ENCODE data around the gene ZNF317. TPM values are rescaled to one million over a fixed set of nuclear protein-coding genes. Genes with fewer than 3 reads are reported as not detected.

ZNF317 gene
- total and polyA plus RNA-seq, 9 of the 15 experiments (the other 6 are each of a cell fraction or from before 2014, with no cell fraction given) = 17.3 to 43.2 (median 34.8) TPM

GRCh38 chr19:9115307-9115813 lies 24.8 kb upstream of the ZNF317 start, which contains the start of gene OR7G1 (continued):
- TF ChIP-seq ZNF407 (IDR thresholded peaks at IDR 0.05; ENCODE audit: low read depth) = no peak
- no peak for TF ChIP-seq ZNF695 (CRISPR knock-in tag; IDR thresholded peaks at IDR 0.05)
- peak; percentile 72; the same call in 1 of the 2 replicates for TF ChIP-seq TEAD4 (IDR thresholded peaks at IDR 0.05; ENCODE audit: low read length)
- TF ChIP-seq TEAD4 (CRISPR knock-in tag; IDR thresholded peaks at IDR 0.05; ENCODE audit: borderline replicate concordance) = no peak
- no peak for TF ChIP-seq ZBED1 (IDR thresholded peaks at IDR 0.05)
- no peak for TF ChIP-seq NCOA4 (IDR thresholded peaks at IDR 0.05; ENCODE audit: partially characterized antibody)
- peak; percentile 33; the same call in 1 of the 2 replicates for TF ChIP-seq STAT5A (IDR thresholded peaks at IDR 0.05; ENCODE audit: borderline replicate concordance, low read length)
- TF ChIP-seq PBX2 (CRISPR knock-in tag; IDR thresholded peaks at IDR 0.05; ENCODE audit: low read depth) = no peak
- no peak for TF ChIP-seq PBX2 (tag; conservative IDR thresholded peaks at IDR 0.05; ENCODE audit: low read depth)
- no peak for TF ChIP-seq HNRNPK (IDR thresholded peaks at IDR 0.05; ENCODE audit: low read depth, low read length, poor library complexity, severe bottlenecking)
- TF ChIP-seq HNRNPUL1 (IDR thresholded peaks at IDR 0.05; ENCODE audit: low read length) = no peak
- TF ChIP-seq GATAD2B (IDR thresholded peaks at IDR 0.05; ENCODE audit: borderline replicate concordance) = no peak
- TF ChIP-seq, protein P1, sequence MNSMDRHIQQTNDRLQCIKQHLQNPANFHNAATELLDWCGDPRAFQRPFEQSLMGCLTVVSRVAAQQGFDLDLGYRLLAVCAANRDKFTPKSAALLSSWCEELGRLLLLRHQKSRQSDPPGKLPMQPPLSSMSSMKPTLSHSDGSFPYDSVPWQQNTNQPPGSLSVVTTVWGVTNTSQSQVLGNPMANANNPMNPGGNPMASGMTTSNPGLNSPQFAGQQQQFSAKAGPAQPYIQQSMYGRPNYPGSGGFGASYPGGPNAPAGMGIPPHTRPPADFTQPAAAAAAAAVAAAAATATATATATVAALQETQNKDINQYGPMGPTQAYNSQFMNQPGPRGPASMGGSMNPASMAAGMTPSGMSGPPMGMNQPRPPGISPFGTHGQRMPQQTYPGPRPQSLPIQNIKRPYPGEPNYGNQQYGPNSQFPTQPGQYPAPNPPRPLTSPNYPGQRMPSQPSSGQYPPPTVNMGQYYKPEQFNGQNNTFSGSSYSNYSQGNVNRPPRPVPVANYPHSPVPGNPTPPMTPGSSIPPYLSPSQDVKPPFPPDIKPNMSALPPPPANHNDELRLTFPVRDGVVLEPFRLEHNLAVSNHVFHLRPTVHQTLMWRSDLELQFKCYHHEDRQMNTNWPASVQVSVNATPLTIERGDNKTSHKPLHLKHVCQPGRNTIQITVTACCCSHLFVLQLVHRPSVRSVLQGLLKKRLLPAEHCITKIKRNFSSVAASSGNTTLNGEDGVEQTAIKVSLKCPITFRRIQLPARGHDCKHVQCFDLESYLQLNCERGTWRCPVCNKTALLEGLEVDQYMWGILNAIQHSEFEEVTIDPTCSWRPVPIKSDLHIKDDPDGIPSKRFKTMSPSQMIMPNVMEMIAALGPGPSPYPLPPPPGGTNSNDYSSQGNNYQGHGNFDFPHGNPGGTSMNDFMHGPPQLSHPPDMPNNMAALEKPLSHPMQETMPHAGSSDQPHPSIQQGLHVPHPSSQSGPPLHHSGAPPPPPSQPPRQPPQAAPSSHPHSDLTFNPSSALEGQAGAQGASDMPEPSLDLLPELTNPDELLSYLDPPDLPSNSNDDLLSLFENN (IDR thresholded peaks at IDR 0.05; ENCODE audit: low read depth in 2 of 2, low read length in 2 of 2) = no peak
- TF ChIP-seq ZNF57 (CRISPR knock-in tag; IDR thresholded peaks at IDR 0.05) = no peak
- no peak for TF ChIP-seq NFYB (IDR thresholded peaks at IDR 0.05; ENCODE audit: extremely low read depth, insufficient read length)
